Osteocyte (in vitro differentiated cells): ENCODE results near the gene SMIM9. TPM values are rescaled to one million over a fixed set of nuclear protein-coding genes. Genes with fewer than 3 reads are reported as not detected.

Experiments used
- DNase-seq: peaks from one replicate; pipeline ENCODE4 v3.0.0; 2021; ENCODE audit warnings: mixed read lengths; ENCODE audit not compliant: unreplicated experiment; ENCODE audit errors: extremely low spot score
- H3K27ac Mint-ChIP-seq: one replicate; pipeline ENCODE4 v1.8.0; 2021; ENCODE audit warnings: mild to moderate bottlenecking, mixed read lengths; ENCODE audit not compliant: unreplicated experiment
- H3K27me3 Mint-ChIP-seq: one replicate; pipeline ENCODE4 v1.8.0; 2021; ENCODE audit warnings: mixed read lengths; ENCODE audit not compliant: unreplicated experiment
- H3K36me3 Mint-ChIP-seq: one replicate; pipeline ENCODE4 v1.8.0; 2021; ENCODE audit warnings: mixed read lengths; ENCODE audit not compliant: unreplicated experiment
- H3K4me1 Mint-ChIP-seq: one replicate; pipeline ENCODE4 v1.8.0; 2021; ENCODE audit warnings: mixed read lengths; ENCODE audit not compliant: unreplicated experiment
- H3K4me3 Mint-ChIP-seq: one replicate; pipeline ENCODE4 v1.8.0; 2021; ENCODE audit warnings: mild to moderate bottlenecking, moderate library complexity, mixed read lengths; ENCODE audit not compliant: unreplicated experiment
- H3K9me3 Mint-ChIP-seq: one replicate; pipeline ENCODE4 v1.8.0; 2021; ENCODE audit warnings: mixed read lengths; ENCODE audit not compliant: unreplicated experiment
- CTCF ChIP-seq: fragments of 200-600 bp; sonication (generic); IDR thresholded peaks from 2 replicates; pipeline ENCODE4 v1.5.0; 2021; ENCODE audit warnings: antibody characterized with exemption, mild to moderate bottlenecking, moderate library complexity
- total RNA-seq: library from RNA; stranded (reverse); gene quantifications from 2 replicates; pipeline ENCODE4 v1.2.1, GENCODE V29; 2021

SMIM9 gene
- total RNA-seq, 1 donor from 2014 or later, result not detected

GRCh38 chrX:154780968-154781367 lies 53.5 kb downstream of the SMIM9 start:
- no peak for DNase-seq
- Mint-ChIP-seq H3K4me3 (no peak overlapping the region), H3K9me3 (peaks cover 15% of the 10 kb centered on the region), H3K27me3 (no peaks in the 10 kb centered on the region), H3K36me3 (peaks cover 15% of the 10 kb centered on the region), H3K4me1 (no peaks in the 10 kb centered on the region), H3K27ac (no peak overlapping the region)
- no peak for TF ChIP-seq CTCF

- TF ChIP-seq CTCF, result no peak
- DNase-seq, result no peak
- Mint-ChIP-seq H3K9me3 (peaks cover 15% of the 10 kb centered on the region), H3K27me3 (no peaks in the 10 kb centered on the region), H3K4me1 (no peaks in the 10 kb centered on the region), H3K27ac (no peak overlapping the region), H3K36me3 (peaks cover 18% of the 10 kb centered on the region), H3K4me3 (no peak overlapping the region)
Observed at GRCh38 chrX:154779261-154779660, 55.2 kb downstream of the SMIM9 start.

GRCh38 chrX:154776753-154777152 lies 57.7 kb downstream of the SMIM9 start:
- H3K9me3 Mint-ChIP-seq, result peaks cover 18% of the 10 kb centered on the region
- no peaks in the 10 kb centered on the region for H3K27me3 Mint-ChIP-seq
- H3K36me3 Mint-ChIP-seq, result peaks cover 29% of the 10 kb centered on the region
- no peaks in the 10 kb centered on the region for H3K4me1 Mint-ChIP-seq
- no peak overlapping the region for H3K4me3 Mint-ChIP-seq
- no peak for DNase-seq
- no peak overlapping the region for H3K27ac Mint-ChIP-seq
- no peak for TF ChIP-seq CTCF

- H3K4me1 Mint-ChIP-seq, result no peaks in the 10 kb centered on the region
- peaks cover 15% of the 10 kb centered on the region for H3K9me3 Mint-ChIP-seq
- H3K36me3 Mint-ChIP-seq, result peaks cover 36% of the 10 kb centered on the region
- H3K4me3 Mint-ChIP-seq, result no peak overlapping the region
- H3K27ac Mint-ChIP-seq, result no peak overlapping the region
- no peak for DNase-seq
- no peak for TF ChIP-seq CTCF
- no peaks in the 10 kb centered on the region for H3K27me3 Mint-ChIP-seq
Observed at GRCh38 chrX:154775419-154776349, 58.8 kb downstream of the SMIM9 start.

- no peak for TF ChIP-seq CTCF
- Mint-ChIP-seq H3K9me3 (peaks cover 15% of the 10 kb centered on the region), H3K4me3 (no peak overlapping the region), H3K36me3 (peaks cover 38% of the 10 kb centered on the region), H3K27ac (no peak overlapping the region), H3K4me1 (no peaks in the 10 kb centered on the region), H3K27me3 (no peaks in the 10 kb centered on the region)
- no peak for DNase-seq
Observed at GRCh38 chrX:154774622-154775021, 59.8 kb downstream of the SMIM9 start.

Other genes with a start within 250 kb of the SMIM9 start
- gene CTAG1A, start 249.5 kb downstream of the SMIM9 start, total RNA-seq, result not detected in 2 replicates
- not detected in 2 replicates for gene CTAG1B, start 215.4 kb downstream of the SMIM9 start, total RNA-seq
- not detected in 2 replicates for gene CTAG2, start 181.1 kb downstream of the SMIM9 start, total RNA-seq
- 0.78 and 1.1 TPM in 2 replicates for gene GAB3, start 83.6 kb downstream of the SMIM9 start, total RNA-seq
- 37.5 and 39.9 TPM in 2 replicates for gene DKC1, start 71.8 kb downstream of the SMIM9 start, total RNA-seq
- 10.6 and 11.2 TPM in 2 replicates for gene MPP1, start 29.2 kb downstream of the SMIM9 start, total RNA-seq
- 26.5 and 27.9 TPM in 2 replicates for gene F8A1, start 51.7 kb upstream of the SMIM9 start, total RNA-seq
- gene F8, start 188.1 kb upstream of the SMIM9 start, total RNA-seq, result 1.9 and 2.2 TPM in 2 replicates
- gene FUNDC2, start 192.2 kb upstream of the SMIM9 start, total RNA-seq, result 58.6 and 65.1 TPM in 2 replicates
- gene CMC4, start 236.5 kb upstream of the SMIM9 start, total RNA-seq, result 6.9 and 10.6 TPM in 2 replicates
- 17.8 and 24.4 TPM in 2 replicates for gene MTCP1, start 236.5 kb upstream of the SMIM9 start, total RNA-seq
- 12.4 and 15.3 TPM in 2 replicates for gene BRCC3, start 236.8 kb upstream of the SMIM9 start, total RNA-seq